DND-41 (cell line): ENCODE measurements around the gene CBX4.

Source experiments
- ATAC-seq: fragments of 200-7000 bp; cut with Tn5 transposase; 3 replicates; pipeline ENCODE4 v1.9.1; 2021; ENCODE audit warnings: low read depth; ENCODE audit not compliant: insufficient read depth
- DNase-seq: peaks from one replicate; pipeline ENCODE4 v3.0.0-alpha.2; 2020
- H2AFZ ChIP-seq: 2 replicates; pipeline ENCODE4 v1.6.0; 2012; ENCODE audit warnings: low read depth, low read length
- H3K27ac ChIP-seq: 2 replicates; pipeline ENCODE4 v1.5.1; 2012; ENCODE audit warnings: low read length, inconsistent platforms
- H3K27me3 ChIP-seq: fragments of 200-600 bp; sonication (generic); 2 replicates; pipeline ENCODE4 v1.6.0; 2012; ENCODE audit warnings: low read length, mild to moderate bottlenecking, inconsistent platforms; ENCODE audit not compliant: insufficient read depth, poor library complexity
- H3K36me3 ChIP-seq: 2 replicates; pipeline ENCODE4 v1.5.1; 2012; ENCODE audit warnings: low read length, inconsistent platforms; ENCODE audit not compliant: insufficient read depth
- H3K4me1 ChIP-seq: 2 replicates; pipeline ENCODE4 v1.5.1; 2012; ENCODE audit warnings: mild to moderate bottlenecking, low read length; ENCODE audit not compliant: insufficient read depth
- H3K4me2 ChIP-seq: 2 replicates; pipeline ENCODE4 v1.6.0; 2012; ENCODE audit warnings: mild to moderate bottlenecking, moderate library complexity, low read length, inconsistent platforms; ENCODE audit not compliant: insufficient read depth
- H3K4me3 ChIP-seq, 2 experiments: fragments of 200-600 bp in 1 of 2; shearing (Covaris generic) in 1 of 2; 2 replicates each; pipeline ENCODE4 v1.5.1; 2012 to 2016; ENCODE audit warnings: inconsistent platforms in 2 of 2, low read length in 2 of 2, mild to moderate bottlenecking in 2 of 2, low read depth in 1 of 2, moderate library complexity in 1 of 2
- H3K79me2 ChIP-seq: 2 replicates; pipeline ENCODE4 v1.6.0; 2012; ENCODE audit warnings: low read length, inconsistent platforms; ENCODE audit not compliant: insufficient read depth
- H3K9ac ChIP-seq: 2 replicates; pipeline ENCODE4 v1.6.0; 2012; ENCODE audit warnings: low read depth, mild to moderate bottlenecking, inconsistent platforms, low read length, moderate library complexity
- H3K9me3 ChIP-seq: 2 replicates; pipeline ENCODE4 v1.5.1; 2012; ENCODE audit warnings: low read length, moderate library complexity, mild to moderate bottlenecking, inconsistent platforms; ENCODE audit not compliant: insufficient read depth, severe bottlenecking
- H4K20me1 ChIP-seq: 2 replicates; pipeline ENCODE4 v1.6.0; 2012; ENCODE audit warnings: low read length; ENCODE audit not compliant: insufficient read depth
- EZH2 ChIP-seq: IDR thresholded peaks from 3 replicates; pipeline ENCODE4 v1.6.1; 2012; ENCODE audit warnings: borderline replicate concordance, low read depth, mild to moderate bottlenecking, moderate library complexity, low read length, inconsistent platforms; ENCODE audit not compliant: severe bottlenecking
- TF ChIP-seq, protein P1 (sequence below): IDR thresholded peaks from 2 replicates; pipeline ENCODE4 v1.5.1; 2012; ENCODE audit warnings: borderline replicate concordance, low read length, moderate library complexity, mild to moderate bottlenecking; ENCODE audit not compliant: poor library complexity, severe bottlenecking; ENCODE audit errors: extremely low read depth

Gene CBX4

DNA sequence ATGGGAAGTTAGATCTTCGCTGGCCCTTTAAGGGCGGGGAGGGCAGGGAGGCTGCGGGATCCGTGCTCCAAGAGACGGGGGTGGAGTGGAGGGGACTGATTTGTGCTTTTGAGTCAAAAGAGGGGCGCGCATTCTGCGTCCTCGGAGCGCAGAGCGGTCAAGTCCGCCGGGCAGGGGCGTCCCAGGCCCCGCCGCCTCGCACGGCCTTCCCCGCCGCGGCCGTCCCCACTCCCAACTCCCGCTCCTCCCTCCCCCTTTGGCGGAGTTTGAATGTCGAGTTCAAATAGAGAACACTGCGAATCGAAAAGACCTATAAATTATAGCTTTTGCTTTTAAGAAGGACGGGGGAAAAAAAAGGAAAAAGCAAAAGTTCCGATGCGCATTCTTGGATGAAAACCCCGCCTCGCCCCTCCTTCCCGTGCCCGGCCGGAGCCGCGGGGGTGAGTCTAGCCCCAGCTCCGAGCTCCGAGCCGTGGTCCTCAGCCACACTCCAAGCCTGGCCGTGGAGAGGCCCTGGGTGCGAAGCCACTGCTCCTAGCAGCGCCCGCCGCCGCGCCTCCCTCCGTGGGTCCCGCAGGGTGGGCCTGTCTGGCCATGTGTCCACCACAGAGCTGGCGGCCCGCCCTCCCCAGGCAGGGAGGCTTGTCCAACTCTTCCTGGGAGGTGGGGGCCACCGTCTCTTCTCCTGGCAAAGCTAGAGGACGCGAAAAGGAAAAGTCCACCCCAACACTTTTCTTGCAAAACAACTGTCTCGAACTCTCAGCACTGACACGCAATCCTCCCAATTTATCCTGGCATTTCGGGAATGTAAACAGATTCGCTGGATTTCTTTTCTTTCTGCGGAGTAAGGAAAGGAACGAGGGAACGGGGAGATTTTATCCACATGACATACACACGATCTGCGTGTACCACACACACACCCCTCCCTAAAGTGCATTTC, 46.0 kb downstream of the CBX4 start:
- no peak overlapping the region for H3K4me3 ChIP-seq
- no peak overlapping the region for H3K27ac ChIP-seq
- H4K20me1 ChIP-seq: peaks cover 26% of the 10 kb centered on the region
- ATAC-seq (no peak), DNase-seq (no peak)
- no peak overlapping the region for H2AFZ ChIP-seq
- no peak overlapping the region for H3K4me2 ChIP-seq
- no peaks in the 10 kb centered on the region for H3K9me3 ChIP-seq
- H3K79me2 ChIP-seq: peaks cover 25% of the 10 kb centered on the region
- peaks cover 6% of the 10 kb centered on the region for H3K27me3 ChIP-seq
- H3K9ac ChIP-seq: no peak overlapping the region
- peaks cover 27% of the 10 kb centered on the region for H3K4me1 ChIP-seq
- H3K36me3 ChIP-seq: peaks cover 23% of the 10 kb centered on the region
- no peak for TF ChIP-seq EZH2
- TF ChIP-seq, protein P1, sequence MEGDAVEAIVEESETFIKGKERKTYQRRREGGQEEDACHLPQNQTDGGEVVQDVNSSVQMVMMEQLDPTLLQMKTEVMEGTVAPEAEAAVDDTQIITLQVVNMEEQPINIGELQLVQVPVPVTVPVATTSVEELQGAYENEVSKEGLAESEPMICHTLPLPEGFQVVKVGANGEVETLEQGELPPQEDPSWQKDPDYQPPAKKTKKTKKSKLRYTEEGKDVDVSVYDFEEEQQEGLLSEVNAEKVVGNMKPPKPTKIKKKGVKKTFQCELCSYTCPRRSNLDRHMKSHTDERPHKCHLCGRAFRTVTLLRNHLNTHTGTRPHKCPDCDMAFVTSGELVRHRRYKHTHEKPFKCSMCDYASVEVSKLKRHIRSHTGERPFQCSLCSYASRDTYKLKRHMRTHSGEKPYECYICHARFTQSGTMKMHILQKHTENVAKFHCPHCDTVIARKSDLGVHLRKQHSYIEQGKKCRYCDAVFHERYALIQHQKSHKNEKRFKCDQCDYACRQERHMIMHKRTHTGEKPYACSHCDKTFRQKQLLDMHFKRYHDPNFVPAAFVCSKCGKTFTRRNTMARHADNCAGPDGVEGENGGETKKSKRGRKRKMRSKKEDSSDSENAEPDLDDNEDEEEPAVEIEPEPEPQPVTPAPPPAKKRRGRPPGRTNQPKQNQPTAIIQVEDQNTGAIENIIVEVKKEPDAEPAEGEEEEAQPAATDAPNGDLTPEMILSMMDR: no peak

DNA sequence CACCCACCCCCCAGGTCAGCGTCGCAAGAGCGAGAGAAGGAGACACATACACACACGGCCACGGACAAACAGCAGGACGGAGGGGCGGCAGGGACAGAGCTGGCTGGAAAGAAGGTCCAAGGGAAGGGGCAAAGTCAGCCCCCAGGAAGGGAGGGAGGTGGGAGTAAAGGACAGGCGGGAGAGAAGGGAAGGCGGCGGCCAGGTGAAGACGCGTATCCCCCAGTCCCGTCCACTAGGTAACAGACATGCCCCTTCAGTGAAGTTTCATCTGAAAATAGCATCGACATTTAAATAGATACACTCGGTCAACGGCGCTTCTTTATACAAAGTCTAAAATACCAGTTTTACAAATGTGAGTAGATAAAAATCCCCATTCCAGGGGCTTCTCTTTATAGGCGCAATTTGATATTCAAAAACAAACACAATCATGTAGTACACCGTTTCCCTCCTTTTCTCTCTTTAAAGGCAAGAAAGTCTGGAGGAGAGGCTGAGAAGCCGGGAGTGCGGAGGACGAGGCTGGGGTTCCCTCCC, 46.8 kb downstream of the CBX4 start:
- H3K4me2 ChIP-seq: no peak overlapping the region
- no peaks in the 10 kb centered on the region for H3K9me3 ChIP-seq
- H4K20me1 ChIP-seq: peaks cover 27% of the 10 kb centered on the region
- no peak overlapping the region for H3K4me3 ChIP-seq
- no peak overlapping the region for H2AFZ ChIP-seq
- DNase-seq: no peak
- no peak overlapping the region for H3K27ac ChIP-seq
- H3K79me2 ChIP-seq: peaks cover 25% of the 10 kb centered on the region
- no peak overlapping the region for H3K9ac ChIP-seq
- ATAC-seq: no peak
- peaks cover 23% of the 10 kb centered on the region for H3K36me3 ChIP-seq
- H3K27me3 ChIP-seq: no peaks in the 10 kb centered on the region
- TF ChIP-seq EZH2: no peak
- TF ChIP-seq, protein P1: no peak
- H3K4me1 ChIP-seq: peaks cover 21% of the 10 kb centered on the region

DNA sequence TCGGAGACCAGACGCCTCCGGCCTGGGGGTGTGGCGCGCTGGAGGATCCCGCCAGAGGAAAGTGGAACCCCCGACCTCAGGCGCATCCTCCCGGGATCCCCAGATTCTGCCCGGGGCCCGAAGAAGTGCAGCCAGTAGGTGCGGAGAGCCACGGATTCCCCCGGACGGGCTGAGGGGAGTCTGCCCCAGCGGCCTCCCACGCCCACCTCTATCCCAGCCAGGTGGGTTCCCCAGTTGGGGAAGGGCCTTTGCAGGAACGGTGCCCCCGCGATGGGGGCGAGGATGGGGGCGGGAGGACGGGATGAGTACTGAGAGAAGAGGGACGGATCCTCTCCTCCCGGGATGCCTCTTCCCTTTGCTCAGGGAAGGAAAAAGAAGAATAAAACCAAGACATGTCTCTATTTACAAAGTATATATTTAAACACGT, 47.5 kb downstream of the CBX4 start:
- H3K27me3 ChIP-seq: no peaks in the 10 kb centered on the region
- no peak for DNase-seq
- peaks cover 23% of the 10 kb centered on the region for H3K79me2 ChIP-seq
- TF ChIP-seq EZH2: no peak
- TF ChIP-seq, protein P1: no peak
- peaks cover 34% of the 10 kb centered on the region for H4K20me1 ChIP-seq
- peaks cover 21% of the 10 kb centered on the region for H3K4me1 ChIP-seq
- H3K4me3 ChIP-seq: no peak overlapping the region
- H3K9me3 ChIP-seq: no peaks in the 10 kb centered on the region
- H3K36me3 ChIP-seq: peaks cover 23% of the 10 kb centered on the region
- no peak overlapping the region for H3K9ac ChIP-seq
- H2AFZ ChIP-seq: no peak overlapping the region
- no peak for ATAC-seq
- H3K4me2 ChIP-seq: no peak overlapping the region
- H3K27ac ChIP-seq: no peak overlapping the region
